Activated CD8-positive, alpha-beta memory T cell treated with anti-CD3 and anti-CD28 coated beads for 24 hours (primary cell): Measurements from ENCODE around the gene RAB15.
"Not testable (repeated sequence)": the region's sequence is repeated elsewhere in the genome, so short reads cannot be mapped to it uniquely, and the experiment has no call there.

Experiments
- DNase-seq: peaks from one replicate; pipeline ENCODE4 v3.0.0-alpha.2; 2020

The RAB15 gene

DNA sequence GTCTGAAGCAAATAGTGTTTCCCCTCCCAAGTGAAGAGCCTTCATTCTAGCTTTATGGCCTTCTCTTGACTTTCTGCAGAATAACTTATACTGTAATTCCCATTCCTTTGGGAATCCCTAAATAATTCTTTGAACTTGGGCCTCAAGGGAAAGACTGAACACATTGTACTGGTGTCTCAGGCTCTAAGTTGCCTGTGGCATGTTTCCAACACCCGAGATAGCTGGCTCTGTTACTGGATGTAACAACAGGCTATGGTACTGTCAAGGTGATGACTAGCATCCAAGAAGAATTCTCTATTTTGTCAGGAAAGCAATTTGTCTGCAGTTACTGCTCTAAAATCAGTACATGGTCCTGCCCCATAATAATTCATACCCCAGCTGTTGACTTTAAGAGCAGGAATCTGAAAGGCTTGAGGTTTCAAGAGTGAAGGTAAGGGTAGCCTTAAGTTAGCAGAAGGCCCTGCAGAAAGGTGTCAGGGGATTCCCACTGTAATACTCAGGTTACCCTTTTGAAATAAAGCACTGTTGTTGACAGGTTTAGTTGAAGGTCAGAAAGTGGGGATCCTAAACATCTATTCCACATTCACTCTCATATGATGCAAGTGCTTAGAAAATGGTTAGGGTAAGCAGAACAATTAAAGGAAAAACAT lies 34.8 kb downstream of the RAB15 start:
- no peak for DNase-seq

- no peak for DNase-seq
Observed at GRCh38 chr14:64935508-64935907, 36.6 kb downstream of the RAB15 start.

- DNase-seq: no peak
Observed at GRCh38 chr14:64934338-64934929, 37.7 kb downstream of the RAB15 start.

- no peak for DNase-seq
Observed at GRCh38 chr14:64932231-64932630, 39.9 kb downstream of the RAB15 start.

DNA sequence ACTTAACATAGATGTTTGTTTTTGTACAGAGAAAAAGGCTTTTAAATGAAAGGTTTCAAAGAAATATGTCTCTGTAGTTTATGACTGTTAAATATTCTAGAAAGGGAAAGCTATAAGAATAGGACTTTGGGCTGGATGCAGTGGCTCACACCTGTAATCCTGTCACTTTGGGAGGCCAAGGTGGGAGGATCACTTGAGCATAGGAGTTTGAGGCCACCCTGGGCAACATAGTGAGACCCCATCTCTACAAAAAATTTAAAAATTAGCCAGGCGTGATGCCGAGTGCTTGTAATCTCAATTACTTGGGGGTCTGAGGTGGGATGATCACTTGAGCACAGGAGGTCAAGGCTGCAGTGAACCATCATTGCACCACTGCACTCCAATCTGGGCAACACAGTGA lies 41.0 kb downstream of the RAB15 start:
- no peak for DNase-seq

DNA sequence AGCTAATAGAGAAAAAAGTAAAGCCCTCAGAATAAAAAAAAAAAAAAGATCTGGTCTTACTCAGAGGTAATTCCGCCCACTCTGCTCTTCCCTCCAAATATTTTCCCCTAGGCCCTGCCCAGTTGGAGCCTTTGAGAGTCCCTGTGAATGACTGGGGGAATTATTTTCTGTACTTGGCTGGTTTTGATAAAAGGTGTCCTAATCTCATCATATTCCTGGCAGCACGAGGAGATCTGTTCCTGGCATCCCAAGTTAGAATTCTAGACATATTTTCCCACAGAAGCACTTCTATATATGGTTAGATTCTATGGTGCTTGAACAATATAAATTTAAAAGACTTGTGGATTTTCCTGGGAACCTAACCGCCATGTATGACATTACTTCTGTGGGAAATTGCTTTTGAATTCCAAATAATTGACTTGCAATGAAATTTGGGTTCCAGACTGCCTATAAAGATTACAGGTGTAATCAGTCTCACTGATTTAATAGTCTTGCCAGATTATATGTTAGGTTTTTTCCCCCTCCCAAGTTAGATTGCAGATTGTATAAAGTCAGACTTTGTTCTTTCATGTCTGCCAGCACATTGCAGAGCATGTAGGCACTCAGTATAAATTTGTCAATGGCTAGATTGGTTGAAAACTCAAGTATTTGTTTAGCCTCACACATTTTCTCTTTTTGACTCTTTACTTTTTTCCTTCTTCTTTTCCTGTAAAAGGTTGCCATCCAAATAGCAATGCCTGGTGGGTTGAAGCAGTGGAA lies 41.9 kb downstream of the RAB15 start:
- no peak for DNase-seq

DNA sequence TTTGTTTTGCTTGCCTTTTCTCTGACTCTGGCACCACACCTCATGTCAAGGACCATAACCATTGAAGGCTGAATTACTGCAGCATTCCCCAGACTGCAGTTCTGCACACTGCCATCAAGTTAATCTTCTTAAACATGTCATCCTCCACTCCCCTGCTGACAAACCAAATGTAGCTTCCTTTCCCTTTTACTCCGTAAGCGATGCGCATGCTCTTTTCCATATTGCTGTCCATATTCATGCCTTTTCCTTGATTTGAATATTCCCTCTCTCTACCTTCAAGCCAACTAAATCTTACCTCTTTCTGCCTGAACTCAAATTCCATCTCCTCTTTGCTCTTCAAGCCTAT lies 43.1 kb downstream of the RAB15 start:
- DNase-seq: no peak

DNA sequence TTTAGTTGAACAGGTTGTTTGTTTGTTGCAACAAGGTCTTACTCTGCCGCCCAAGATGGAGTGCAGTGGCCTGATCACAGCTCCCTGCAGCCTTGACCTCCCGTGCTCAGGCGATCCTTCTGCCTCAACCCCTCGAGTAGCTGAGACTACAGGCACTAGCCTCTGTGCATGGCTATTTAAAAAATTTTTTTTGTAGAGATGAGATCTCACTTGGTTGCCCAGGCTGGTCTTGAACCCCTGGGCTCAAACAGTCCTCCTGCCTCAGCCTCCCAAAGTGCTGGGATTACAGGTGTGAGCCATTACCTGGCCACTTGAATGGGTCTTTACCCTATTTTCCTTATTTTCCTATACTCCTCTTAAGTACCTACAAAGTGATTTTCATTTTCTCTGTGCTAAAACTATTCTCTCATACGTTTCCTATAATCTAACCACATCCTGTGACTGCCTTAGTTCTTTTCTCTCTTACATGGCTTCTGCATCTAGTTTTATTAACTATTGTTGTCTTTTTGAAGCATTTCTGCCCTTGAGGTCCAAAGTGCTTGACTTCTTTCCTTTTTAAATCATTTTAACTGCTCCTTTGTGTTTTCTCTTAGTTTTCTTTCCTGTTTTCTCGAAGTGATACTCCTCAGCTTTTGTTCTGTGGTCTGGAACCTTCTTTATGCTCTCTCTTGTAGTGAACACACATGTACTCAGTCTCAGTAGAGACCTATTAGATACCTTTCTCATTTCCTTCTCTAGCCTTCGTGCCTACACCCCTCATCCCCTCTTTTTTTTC lies 43.7 kb downstream of the RAB15 start:
- DNase-seq: no peak

GRCh38 chr14:64927031-64927430 lies 45.1 kb downstream of the RAB15 start:
- no peak for DNase-seq

- DNase-seq: no peak
Observed at GRCh38 chr14:64926398-64926995, 45.6 kb downstream of the RAB15 start.

GRCh38 chr14:64923015-64923414 lies 49.1 kb downstream of the RAB15 start:
- DNase-seq: no peak

DNA sequence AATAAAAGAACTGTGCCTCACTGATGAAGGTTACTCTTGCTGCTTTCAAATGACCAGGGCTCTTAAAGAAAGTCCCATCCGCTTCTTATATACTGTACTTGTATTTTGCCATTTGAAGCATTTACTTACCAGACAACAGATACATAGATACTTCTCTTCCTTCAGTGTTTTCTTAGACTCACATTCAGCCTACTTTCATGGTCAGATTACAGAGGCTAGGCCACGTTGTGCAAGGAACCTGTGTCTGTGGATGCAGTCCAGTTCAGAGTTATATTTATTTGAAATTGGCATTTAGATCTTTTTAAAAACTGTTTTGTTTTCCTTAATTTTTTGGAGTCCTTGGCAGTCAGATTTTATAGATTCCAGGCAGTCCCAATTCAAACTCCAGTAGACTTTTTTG lies 51.7 kb downstream of the RAB15 start:
- DNase-seq: no peak

- DNase-seq: no peak
Observed at GRCh38 chr14:64919618-64920017, 52.5 kb downstream of the RAB15 start.

DNA sequence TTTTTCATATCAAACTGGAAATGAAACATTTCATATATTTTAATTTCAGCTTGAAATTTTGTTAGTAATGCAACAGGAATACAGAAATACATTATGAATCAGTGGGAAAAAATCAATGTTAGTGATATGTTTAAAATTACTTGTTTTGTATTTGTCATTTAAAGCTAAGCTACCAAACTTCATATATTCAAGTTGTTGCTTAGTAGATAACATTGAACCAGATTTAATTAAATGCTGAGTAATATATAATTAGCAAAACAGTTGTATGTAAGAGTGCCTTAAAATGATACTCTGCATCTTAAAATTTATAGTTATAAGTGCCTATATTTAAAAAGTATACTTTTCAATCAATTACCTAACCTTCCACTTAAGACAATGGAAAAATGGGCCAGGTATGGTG lies 52.9 kb downstream of the RAB15 start:
- DNase-seq: no peak

GRCh38 chr14:64918216-64918615 lies 53.9 kb downstream of the RAB15 start:
- DNase-seq: no peak

- DNase-seq: no peak
Observed at GRCh38 chr14:64915797-64916196, 56.3 kb downstream of the RAB15 start.

- DNase-seq: no peak
Observed at GRCh38 chr14:64915029-64915424, 57.1 kb downstream of the RAB15 start.

GRCh38 chr14:64914237-64915028 lies 57.7 kb downstream of the RAB15 start, which contains the start of gene CHURC1:
Gene CHURC1, plus strand, starts transcription at chr14:64914455. Its CDS starts 41 bp downstream, at chr14:64914496.
- DNase-seq: peak; percentile 97

DNA sequence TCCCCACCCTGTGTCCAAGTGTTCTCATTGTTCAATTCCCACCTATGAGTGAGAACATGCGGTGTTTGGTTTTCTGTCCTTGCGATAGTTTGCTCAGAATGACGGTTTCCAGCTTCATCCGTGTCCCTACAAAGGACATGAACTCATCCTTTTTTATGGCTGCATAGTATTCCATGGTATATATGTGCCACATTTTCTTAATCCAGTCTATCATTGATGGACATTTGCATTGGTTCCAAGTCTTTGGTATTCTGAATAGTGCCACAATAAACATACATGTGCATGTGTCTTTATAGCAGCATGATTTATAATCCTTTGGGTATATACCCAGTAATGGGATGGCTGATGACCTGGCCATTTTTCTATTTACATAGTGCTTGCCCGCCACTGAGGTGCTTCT lies 58.7 kb downstream of the RAB15 start:
- DNase-seq: not testable (repeated sequence)

DNA sequence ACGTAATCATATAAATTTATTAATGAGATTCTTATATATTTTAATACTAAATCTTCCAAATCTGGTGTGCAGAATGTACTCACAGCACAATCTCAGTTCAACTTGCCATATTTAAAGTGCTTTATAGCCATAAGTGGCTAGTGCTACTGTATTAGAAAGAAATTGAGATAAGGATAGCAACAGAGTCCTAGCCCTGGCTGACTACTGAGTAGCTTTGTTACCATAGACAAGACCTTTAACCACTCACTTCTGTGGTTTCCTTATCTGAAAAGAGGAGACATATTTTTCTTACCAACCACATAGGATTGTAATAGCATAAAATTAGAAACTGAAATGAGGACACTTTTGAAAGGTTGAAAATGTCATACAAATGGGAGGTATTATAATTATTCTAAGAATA lies 59.9 kb downstream of the RAB15 start:
- no peak for DNase-seq

- DNase-seq: no peak
Observed at GRCh38 chr14:64910847-64911495, 61.2 kb downstream of the RAB15 start.

DNA sequence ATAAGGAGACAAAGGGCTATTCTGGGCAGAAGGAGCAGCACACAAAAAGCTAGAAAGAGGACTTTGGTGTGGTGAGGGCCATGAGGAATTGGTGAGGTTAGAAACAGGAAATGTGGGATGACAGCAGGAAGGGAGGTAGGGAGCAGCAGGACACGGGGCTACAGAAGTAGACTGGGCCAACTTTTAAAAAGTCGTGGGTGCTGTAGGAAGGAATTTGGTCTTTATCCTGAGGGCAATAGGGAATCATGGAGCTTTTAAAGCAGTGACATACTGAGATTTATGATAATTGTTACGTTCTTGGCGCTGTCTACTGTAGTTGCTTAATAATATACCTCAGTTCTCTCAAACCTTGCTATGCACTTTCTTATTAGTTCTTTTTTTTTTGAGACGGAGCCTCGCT lies 66.1 kb downstream of the RAB15 start:
- DNase-seq: no peak
